Measurements from ENCODE around the gene RFLNA.
"Not testable (repeated sequence)": the region's sequence is repeated elsewhere in the genome, so short reads cannot be mapped to it uniquely, and the experiment has no call there.

The RFLNA gene

DNA sequence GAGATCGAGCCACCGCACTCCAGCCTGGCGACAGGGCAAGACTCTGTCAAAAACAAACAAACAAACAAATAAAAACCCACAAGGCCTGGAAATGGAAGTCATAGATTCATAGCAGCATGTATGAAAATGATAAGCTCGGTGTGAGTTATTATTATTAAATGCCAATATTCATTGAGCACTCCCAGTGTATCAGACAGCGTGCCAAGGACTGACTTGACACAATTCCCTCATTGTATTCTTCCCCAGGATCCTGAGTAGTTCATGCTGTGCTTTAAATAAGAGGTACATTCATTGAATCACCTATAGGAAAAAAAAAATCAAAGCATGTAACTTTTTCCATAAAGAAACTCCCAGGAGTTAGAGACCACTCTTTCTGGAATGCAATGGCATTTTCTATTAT is 12.6 kb upstream of the RFLNA start:
- no peak for DNase-seq

DNA sequence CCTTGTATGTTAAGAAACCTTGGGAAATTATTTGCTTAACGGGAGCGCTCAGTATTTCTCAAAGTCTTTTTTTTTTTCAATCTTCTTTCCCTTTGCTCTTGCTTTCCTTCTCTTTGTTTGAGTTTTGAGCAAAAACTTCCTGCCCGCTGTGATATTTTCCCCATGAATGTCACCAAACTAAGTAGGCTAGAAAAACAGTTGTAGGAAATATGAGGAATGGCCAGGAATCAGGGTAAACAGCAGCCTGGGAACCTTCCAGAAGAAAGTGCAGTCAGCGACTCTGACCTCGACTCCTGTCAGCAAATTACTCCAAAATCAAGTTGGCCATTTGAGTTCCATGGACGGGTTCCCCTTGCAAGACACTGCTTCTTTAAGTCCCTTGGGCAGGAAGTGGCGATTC is 11.6 kb upstream of the RFLNA start:
- no peak for DNase-seq

DNA sequence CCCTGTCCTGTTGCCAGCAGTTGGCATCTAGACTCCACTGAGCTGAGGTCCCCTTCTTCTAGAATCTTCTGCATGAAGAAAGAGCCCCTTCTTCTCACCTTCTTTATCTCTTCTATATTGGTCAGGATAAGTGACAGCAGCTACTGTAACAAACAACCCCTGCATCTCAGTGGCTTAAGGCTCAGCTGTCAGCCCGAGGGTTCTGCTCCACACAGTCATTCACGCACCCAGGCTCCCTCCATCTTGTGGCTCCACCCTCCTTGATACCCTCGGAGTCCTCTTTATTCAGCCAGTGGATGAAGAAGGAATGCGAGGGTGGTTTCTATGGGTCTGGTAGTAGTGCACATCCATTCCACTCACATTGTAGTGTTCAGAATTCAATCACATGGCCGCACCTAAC is 10.5 kb upstream of the RFLNA start:
- no peak for DNase-seq

DNA sequence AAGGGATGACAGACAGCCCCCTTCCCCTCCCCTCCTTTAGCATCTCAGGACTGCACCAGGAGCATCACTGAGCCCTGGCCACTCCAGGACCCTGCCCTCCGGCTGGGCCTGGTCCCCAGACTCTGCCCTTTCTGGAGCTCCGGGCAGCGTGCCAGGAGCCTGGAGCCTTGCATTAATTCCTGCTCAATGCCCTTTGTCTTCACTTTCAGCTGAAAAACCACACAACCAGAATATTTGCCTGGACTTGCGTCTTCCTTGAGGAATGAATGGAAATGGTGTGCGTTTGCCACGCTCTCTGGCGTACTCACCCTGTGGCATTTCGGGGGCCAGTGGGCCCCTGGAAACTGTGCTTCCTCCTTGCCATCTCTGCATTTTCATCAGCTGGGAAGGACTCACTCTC is 8.5 kb upstream of the RFLNA start:
- DNase-seq = peak in 6 of 51 donors; percentile 14 to 23 (median 18)

DNA sequence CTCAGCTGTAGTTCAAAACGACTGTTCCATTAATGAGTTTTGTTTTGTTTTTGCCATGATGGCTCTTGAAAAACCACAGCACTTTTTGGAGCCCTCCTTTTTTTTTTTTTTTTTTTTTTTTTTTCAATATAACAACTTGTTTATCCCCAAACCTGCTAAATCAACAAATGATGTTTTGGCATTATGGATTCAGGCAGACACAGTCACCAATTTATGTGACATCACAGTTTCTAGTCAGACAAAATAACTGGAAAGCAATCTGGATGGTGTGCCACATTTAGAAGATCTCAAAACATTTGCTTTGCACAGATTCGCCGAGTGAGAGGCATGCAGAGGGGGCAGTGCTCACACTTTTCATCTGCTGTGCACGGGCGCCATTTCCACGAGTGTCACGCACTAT is 7.9 kb upstream of the RFLNA start:
- no peak for DNase-seq

DNA sequence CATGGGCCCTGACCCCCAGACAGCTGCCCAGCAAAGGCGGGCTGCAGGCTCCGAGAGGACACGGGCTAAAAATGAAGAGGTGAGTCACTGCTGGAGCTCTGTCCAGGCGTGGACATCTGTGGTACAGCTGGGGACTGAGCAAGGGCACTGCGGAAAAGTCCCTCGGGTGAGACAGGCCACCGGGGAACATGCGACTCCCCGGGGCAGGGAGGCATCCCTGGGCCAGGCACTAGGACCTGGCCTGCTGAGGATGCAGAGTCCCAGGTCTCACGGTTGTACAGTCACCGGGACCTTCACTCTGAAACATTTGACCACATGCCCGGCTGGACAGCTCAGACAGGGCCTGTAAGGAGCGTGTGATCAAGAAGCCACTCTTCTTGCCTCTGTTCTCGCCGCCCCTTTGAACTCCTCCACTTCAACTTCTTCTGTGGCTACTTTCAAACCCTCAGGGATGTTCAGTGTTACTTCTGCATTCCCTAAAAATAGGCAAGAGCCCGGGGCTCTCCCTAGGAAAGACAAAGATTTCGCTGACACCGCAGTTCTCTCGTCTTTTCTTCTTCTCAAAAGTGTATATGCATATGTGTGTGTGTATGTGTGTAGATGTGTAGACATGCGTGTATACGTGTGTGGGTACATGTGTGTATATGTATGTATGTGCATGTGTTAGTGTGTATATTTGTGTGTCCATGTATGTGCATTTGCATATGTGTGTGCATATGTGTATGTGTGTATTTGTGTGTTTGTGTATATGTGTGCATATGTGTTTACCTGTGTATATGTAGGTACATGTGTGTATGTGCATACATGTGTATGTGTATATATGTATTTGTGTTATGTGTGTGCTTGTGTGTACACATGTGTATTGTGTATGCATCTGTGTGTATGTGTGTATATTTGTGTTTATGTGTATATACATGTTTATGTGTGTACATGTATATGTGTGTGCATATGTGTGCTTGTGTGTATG is 5.0 kb upstream of the RFLNA start:
- DNase-seq = peak in 2 of 51 donors; percentile 35 to 40

DNA sequence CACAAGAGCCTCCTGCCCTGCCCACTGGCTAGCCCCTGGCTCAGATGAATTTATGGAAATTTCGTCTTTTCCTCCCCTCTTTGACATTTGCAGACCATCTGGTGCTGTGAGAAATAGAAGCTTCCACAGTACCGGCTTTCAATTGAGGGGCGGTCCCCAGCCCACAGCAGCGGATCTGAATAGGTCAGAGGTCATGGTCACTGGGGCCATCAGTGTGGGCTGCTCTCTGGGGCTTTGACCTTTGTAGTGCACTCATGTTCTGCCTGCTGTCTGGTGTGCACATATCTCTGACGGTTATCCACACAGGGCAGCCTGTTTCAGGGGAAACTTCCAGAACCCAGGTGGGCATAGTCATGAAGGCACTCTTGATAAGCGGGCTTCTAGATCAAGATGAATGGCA is 2.5 kb upstream of the RFLNA start:
- no peak for DNase-seq

DNA sequence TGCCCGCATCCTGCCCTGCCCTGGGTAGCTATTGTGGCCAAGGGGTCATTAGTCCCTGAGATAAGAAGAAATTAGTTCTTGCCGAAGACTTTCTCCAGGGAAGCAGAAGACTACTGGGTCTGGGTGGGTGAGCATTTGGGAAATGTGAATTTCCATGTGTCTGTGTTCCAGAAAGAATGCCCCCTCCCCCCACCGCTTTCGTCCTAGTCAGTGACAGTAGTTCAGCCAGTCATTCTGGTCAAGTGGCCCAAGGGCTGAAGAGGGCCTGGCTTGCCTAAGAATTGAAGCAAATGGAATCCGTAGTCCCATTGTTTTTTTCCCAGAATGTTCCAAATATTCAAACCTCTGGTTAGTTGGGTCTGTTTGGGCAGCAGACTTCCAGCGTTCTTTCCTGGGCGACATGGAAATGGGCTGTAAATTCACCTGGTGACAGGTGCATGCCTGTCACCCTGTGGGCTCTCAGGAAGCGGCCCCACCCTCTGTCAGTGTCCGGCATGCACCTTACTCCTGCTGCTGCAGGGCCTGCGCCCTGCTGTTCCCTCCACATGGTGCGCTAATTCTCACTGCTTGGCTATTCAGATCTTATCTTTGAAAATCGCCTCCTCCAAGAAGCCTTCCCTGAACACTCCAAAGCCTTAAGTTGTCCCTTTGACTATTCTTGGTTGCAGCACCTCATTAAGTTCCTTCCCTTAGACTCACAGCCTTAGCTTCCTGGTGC is 1.4 kb upstream of the RFLNA start:
- no peak for DNase-seq

DNA sequence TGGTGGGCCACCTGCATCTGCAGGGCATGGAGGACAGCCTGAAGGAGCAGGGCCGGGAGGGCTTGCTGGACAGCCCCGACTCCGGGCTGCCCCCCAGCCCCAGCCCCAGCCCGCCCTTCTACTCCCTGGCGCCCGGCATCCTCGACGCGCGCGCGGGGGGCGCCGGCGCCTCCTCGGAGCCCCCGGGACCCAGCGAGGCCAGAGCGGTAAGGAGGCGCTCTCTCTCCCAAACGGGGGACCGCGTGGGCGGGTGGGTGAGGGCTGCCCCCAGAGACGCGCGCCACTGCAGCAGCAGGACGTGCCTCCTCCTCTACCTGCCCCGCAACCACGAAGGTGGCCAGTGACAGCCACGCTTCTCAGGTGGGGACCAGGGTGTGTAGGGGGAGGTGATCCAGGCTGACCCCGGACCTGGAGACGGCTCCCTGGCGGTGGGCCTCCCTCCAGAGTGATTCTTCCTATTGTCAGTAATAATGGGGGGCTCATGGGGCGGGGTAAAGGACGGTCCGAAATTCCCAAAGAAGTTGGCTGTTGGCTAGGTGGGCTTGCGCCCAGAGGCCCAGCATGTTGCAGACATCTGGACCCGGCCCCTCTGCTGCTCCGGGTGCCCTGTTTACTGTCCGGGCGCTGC is 652 bp downstream of the RFLNA start:
- DNase-seq = no peak

DNA sequence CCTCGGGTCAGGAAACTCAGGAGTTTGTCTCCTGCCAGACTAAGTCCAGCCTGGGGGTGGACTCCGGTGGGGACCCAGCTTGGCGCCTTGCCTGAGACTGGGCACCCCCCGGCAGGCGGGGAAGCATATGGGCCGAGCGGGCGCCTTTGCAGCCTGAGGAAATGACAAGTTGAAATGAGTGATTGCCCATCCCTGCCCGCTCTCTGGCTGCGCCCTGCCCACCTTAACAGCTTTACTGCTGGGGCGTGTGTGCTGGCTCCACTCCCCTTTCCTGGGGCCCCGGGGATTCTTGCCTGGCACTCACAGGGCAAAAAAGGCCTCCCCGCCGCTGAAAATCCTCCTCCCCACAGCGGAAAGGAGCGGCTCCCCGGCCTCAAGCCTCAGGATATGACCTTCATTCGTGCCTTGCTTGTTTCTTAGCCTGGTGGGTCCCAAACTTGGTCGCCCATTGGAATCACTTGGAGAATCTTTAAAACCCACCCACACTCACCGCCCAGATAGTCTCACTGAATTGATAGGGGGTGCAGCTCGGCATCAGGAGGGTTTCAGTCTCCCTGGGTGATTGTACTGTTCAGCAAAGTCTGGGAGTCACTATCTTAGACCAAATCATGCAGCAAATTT is 1.5 kb downstream of the RFLNA start:
- DNase-seq = no peak

DNA sequence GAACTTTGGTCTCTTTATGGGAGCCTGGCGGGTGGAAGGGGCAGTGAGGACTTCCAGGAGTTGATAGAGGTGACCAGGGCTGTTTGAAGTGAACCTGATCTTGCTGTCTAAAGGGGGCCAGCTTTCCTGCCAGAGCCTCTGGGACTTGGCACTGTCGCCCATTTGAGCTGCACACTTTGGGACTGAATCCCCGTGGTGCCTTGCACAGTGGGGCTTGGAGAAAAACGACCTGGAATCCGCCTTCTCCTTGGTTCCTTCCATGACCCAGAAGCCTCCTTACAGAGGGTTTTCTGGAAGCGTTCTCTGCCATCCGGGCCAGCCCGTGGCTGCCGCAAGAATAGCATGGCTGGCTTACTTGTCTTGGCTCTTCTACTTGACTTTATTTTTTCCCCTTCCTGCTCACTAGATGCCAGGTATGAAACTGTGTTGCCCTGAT is 2.0 kb downstream of the RFLNA start:
- DNase-seq = no peak

DNA sequence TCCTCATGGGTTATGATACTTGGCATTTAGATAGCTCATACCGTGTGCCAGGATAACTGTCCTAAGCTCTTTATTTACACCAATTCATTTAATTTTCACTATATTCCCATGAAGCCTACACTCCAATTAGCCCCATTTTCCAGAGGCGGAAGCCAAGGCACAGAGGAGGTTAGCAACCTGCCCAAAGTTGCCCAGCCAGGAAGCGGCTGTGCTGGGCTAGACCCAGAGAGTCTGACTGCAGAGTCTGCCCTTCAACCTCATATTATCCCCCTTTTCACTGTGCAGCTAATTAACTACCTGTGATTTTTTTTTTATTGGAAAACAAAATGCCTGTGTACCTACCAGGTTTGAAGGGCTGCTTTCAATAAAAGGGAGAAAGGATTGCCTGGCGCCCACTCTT is 2.5 kb downstream of the RFLNA start:
- no peak for DNase-seq

DNA sequence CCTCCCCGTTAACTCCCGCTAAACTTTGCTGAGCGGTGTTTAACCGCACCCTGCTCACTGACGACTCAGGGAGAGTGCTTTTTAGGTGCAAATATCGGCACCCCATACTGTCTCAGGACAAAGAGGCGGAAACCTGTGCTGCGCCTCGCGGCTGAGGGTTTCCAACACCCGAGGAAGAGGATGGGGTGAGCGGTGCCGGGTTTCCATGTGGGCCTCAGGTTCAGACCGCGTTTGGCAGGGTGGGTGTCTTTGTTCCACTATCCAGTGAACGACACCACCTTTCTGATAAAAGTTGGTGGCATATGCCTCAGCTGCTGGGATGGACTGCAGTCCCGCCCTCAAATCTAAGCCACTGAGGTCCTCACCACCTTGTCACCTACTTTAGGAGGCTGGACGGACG is 3.0 kb downstream of the RFLNA start:
- no peak for DNase-seq

DNA sequence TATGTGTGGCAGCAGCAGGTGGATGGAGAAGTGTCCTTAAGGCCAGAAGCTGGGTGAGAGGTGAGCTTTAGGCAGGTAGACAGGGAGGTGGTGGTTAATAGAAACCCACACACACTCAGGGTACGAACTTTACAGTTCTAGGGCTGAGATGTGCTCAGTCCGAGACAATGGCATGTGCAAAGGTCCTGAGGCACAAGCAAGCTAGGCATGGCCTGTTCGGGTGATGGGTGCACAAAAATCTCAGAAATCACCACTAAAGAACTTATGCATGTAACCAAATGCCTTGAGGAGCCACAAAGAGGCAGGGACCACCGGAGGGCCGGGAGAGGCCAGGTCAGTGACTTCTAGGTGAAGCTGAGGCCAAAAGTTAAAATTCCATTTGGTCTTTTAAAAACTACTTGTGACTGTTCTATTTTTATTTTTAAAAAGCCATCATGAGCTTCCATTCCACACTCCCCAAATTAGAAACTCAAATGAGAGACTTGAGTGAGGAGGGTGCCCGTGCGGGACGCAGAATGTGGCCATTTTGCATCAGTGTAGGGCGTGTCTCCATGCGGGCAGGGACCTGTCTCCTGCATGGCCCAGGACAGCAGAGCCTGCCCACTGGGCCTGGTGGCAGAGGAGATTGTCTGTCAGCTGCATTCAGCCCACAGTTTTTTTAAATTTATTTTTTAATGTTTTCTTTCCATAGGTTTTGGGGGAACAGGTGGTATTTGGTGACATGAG is 4.0 kb downstream of the RFLNA start:
- DNase-seq = no peak

DNA sequence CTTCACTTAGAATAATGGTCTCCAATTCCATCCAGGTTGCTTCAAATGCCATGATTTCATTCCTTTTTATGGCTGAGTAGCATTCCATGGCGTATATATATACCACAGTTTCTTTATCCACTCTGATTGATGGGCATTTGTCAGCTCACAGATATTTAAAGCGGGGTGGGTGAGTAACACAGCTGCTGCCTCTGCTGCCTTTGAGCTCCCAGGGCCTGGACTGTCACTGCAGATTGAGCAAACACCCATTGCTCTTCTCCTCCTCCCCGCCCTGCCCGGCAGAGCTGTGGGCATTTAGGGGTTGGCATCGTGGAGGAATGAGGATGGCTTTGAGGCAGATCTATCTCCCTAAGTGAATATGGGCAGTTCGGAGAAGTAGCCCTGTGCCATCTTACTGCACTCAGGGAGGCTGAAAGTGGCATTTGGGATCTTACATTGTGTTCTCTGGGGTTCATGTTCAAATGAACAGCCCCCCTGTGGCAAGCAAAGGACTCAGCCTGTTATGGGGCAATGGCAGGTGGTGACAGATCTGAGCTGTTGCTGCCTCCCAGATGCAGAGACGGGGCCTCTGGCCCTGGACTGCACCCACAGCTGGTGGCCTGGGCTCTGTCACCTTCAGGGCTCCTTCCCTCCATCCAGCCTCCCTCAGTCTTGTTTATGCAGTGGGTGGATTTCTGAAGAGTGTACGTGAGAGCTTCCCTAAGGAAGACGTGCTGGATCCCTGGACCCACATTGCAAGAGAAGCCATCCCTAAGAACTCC is 4.9 kb downstream of the RFLNA start:
- no peak for DNase-seq

DNA sequence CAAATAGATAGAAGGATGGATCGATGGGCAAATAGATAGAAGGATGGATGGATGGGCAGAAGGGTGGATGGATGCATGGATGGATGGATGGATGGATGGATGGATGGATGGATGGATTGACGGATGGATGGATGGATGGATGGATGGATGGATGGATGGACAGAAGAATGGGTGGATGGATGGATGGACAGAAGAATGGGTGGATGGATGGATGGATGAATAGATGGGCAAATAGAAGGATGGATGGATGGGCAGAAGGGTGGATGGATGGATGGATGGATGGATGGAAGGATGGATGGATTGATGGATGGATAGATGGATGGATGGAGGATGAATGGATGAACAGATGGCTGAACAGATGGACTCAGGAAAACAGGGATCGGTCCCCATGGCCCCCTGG is 5.8 kb downstream of the RFLNA start:
- DNase-seq = not testable (repeated sequence)

DNA sequence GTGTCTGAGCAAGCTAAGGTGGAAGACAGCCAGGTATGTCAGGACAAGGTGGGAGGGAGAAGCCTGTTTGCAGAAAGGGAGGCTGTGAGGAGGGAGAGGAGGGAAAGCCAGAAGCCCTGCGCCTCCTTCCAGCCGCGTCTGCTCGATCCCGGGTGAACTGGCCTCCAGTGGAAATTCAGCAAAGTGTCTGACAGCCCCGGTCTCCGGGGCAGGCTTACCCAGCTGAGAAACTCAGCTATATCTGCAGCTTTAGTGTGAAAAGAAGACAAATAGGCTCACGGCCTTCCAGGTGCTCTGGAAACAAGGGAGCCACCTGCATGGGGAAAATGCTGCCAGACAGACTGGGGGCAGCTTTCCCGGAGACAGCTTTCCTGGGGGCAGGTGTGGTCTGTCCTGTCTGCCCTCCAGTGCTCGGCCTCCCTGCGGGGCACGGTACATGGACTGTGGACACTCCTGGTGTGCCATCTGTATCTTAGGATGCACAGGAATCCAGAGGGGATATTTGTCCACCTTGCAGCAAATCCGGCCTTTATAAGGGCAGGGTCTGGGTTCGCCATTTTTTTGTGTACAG is 6.3 kb downstream of the RFLNA start:
- no peak for DNase-seq

DNA sequence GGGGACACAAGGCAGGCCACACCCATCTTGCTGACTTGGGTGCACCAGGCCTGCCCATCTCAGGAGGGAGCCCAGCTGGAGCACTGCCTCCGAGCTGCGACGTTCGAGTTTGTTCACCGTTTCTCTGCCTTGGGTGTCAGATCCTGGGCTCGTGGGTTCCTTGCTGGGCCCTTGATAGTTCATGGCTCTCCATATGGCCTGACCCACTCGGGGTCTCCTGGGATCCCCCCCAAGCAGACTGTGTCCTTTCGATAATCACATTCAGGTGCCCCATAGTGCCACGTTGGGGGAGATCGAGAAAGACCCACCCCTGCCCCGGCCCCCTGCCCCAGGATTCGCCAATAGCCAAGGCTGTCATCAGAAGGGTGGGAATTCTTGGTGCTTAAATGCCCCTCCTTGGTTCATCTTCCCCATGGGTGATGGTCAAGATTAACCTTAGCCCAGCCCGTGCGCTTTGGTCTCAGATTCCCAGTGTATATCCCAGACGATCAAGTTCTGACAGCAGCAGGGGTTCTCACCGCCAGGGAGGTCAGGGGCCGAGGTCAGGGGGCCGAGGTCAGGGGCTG is 7.4 kb downstream of the RFLNA start:
- DNase-seq = no peak

DNA sequence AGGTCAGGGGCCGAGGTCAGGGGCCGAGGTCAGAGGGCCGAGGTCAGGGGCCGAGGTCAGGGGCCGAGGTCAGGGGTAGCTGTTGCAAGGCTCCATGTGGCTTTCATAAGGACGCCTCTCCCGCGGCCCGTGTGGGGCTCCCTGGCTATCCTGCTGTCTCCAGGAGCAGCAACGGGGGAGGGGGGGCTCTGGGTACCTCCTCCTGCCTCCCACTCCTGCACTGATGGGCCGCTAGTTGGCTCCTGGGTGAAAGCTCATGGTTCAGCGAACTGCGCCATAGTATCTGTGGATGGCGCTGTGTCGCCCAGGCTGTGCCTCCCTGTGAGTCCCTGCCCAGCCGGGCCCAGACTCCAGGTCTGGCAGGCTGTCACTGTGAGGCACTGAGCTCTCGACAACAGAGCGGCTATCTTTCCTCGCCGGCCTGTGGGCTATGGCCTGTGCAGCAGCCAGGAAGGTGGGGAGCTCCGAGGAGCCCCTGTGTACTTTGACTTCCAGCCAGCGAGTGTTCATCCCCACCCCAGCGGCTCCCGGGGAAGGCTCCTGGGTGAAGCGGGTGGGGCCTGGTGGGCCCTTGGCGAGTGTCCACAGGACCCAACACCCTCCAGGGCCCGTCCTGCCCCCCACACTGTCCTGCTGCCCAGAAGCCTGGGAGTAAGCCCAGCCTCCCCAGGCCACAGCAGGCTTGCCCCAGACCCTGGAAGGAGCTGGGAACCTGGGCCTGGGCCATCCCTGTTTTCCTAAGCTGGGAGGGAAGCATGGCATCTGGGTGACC is 8.1 kb downstream of the RFLNA start:
- DNase-seq = no peak
